ENCODE data around the gene PXMP2.

Gene PXMP2

GRCh38 chr12:132662901-132663755, 24.3 kb upstream of the PXMP2 start:
- Histone ChIP-seq H3K27me3 (ENCODE audit: control insufficient read depth, insufficient read depth, low read length) (no peaks in the 10 kb centered on the region), H3K27ac (ENCODE audit: low read length) (no peak overlapping the region), H3K9ac (ENCODE audit: low read length) (no peak overlapping the region), H3K36me3 (ENCODE audit: control insufficient read depth, low read depth, low read length) (peaks cover 94% of the 10 kb centered on the region), H3K4me1 (ENCODE audit: control insufficient read depth, low read depth, low read length) (no peaks in the 10 kb centered on the region), H3K4me3 (ENCODE audit: low read length) (no peak overlapping the region), H3K9me3 (ENCODE audit: control insufficient read depth, low read depth, low read length) (no peaks in the 10 kb centered on the region)

- no peaks in the 10 kb centered on the region for H3K4me1 ChIP-seq (ENCODE audit: control insufficient read depth, low read depth, low read length)
- H3K4me3 ChIP-seq (ENCODE audit: low read length), result no peak overlapping the region
- H3K9ac ChIP-seq (ENCODE audit: low read length), result no peak overlapping the region
- H3K27ac ChIP-seq (ENCODE audit: low read length), result no peak overlapping the region
- no peaks in the 10 kb centered on the region for H3K9me3 ChIP-seq (ENCODE audit: control insufficient read depth, low read depth, low read length)
- peaks cover 94% of the 10 kb centered on the region for H3K36me3 ChIP-seq (ENCODE audit: control insufficient read depth, low read depth, low read length)
- no peaks in the 10 kb centered on the region for H3K27me3 ChIP-seq (ENCODE audit: control insufficient read depth, insufficient read depth, low read length)
Observed at GRCh38 chr12:132664206-132665148, 22.9 kb upstream of the PXMP2 start.

GRCh38 chr12:132665149-132665491, 22.3 kb upstream of the PXMP2 start:
- H3K4me1 ChIP-seq (ENCODE audit: control insufficient read depth, low read depth, low read length), result no peaks in the 10 kb centered on the region
- H3K27me3 ChIP-seq (ENCODE audit: control insufficient read depth, insufficient read depth, low read length), result no peaks in the 10 kb centered on the region
- H3K9me3 ChIP-seq (ENCODE audit: control insufficient read depth, low read depth, low read length), result no peaks in the 10 kb centered on the region
- H3K36me3 ChIP-seq (ENCODE audit: control insufficient read depth, low read depth, low read length), result peaks cover 96% of the 10 kb centered on the region
- H3K4me3 ChIP-seq (ENCODE audit: low read length), result no peak overlapping the region
- H3K9ac ChIP-seq (ENCODE audit: low read length), result no peak overlapping the region
- no peak overlapping the region for H3K27ac ChIP-seq (ENCODE audit: low read length)

- H3K9me3 ChIP-seq (ENCODE audit: control insufficient read depth, low read depth, low read length), result no peaks in the 10 kb centered on the region
- H3K4me1 ChIP-seq (ENCODE audit: control insufficient read depth, low read depth, low read length), result no peaks in the 10 kb centered on the region
- H3K27ac ChIP-seq (ENCODE audit: low read length), result no peak overlapping the region
- no peaks in the 10 kb centered on the region for H3K27me3 ChIP-seq (ENCODE audit: control insufficient read depth, insufficient read depth, low read length)
- H3K4me3 ChIP-seq (ENCODE audit: low read length), result no peak overlapping the region
- peaks cover 91% of the 10 kb centered on the region for H3K36me3 ChIP-seq (ENCODE audit: control insufficient read depth, low read depth, low read length)
- no peak overlapping the region for H3K9ac ChIP-seq (ENCODE audit: low read length)
Observed at GRCh38 chr12:132665794-132666193, 21.6 kb upstream of the PXMP2 start.

GRCh38 chr12:132668191-132669088, 18.9 kb upstream of the PXMP2 start:
- Histone ChIP-seq H3K27me3 (ENCODE audit: control insufficient read depth, insufficient read depth, low read length) (no peaks in the 10 kb centered on the region), H3K36me3 (ENCODE audit: control insufficient read depth, low read depth, low read length) (peaks cover 89% of the 10 kb centered on the region), H3K27ac (ENCODE audit: low read length) (no peak overlapping the region), H3K4me3 (ENCODE audit: low read length) (no peak overlapping the region), H3K9ac (ENCODE audit: low read length) (no peak overlapping the region), H3K4me1 (ENCODE audit: control insufficient read depth, low read depth, low read length) (no peaks in the 10 kb centered on the region), H3K9me3 (ENCODE audit: control insufficient read depth, low read depth, low read length) (no peaks in the 10 kb centered on the region)

GRCh38 chr12:132669166-132669879, 18.1 kb upstream of the PXMP2 start:
- Histone ChIP-seq H3K27me3 (ENCODE audit: control insufficient read depth, insufficient read depth, low read length) (no peaks in the 10 kb centered on the region), H3K4me1 (ENCODE audit: control insufficient read depth, low read depth, low read length) (no peaks in the 10 kb centered on the region), H3K27ac (ENCODE audit: low read length) (no peak overlapping the region), H3K9ac (ENCODE audit: low read length) (no peak overlapping the region), H3K36me3 (ENCODE audit: control insufficient read depth, low read depth, low read length) (peaks cover 84% of the 10 kb centered on the region), H3K9me3 (ENCODE audit: control insufficient read depth, low read depth, low read length) (no peaks in the 10 kb centered on the region), H3K4me3 (ENCODE audit: low read length) (no peak overlapping the region)

GRCh38 chr12:132672116-132672515, 15.3 kb upstream of the PXMP2 start:
- H3K9me3 ChIP-seq (ENCODE audit: control insufficient read depth, low read depth, low read length), result no peaks in the 10 kb centered on the region
- no peak overlapping the region for H3K9ac ChIP-seq (ENCODE audit: low read length)
- H3K36me3 ChIP-seq (ENCODE audit: control insufficient read depth, low read depth, low read length), result peaks cover 80% of the 10 kb centered on the region
- H3K27me3 ChIP-seq (ENCODE audit: control insufficient read depth, insufficient read depth, low read length), result no peaks in the 10 kb centered on the region
- no peak overlapping the region for H3K27ac ChIP-seq (ENCODE audit: low read length)
- H3K4me3 ChIP-seq (ENCODE audit: low read length), result no peak overlapping the region
- H3K4me1 ChIP-seq (ENCODE audit: control insufficient read depth, low read depth, low read length), result no peaks in the 10 kb centered on the region

GRCh38 chr12:132672678-132673077, 14.7 kb upstream of the PXMP2 start:
- Histone ChIP-seq H3K9ac (ENCODE audit: low read length) (no peak overlapping the region), H3K27ac (ENCODE audit: low read length) (no peak overlapping the region), H3K9me3 (ENCODE audit: control insufficient read depth, low read depth, low read length) (no peaks in the 10 kb centered on the region), H3K4me3 (ENCODE audit: low read length) (no peak overlapping the region), H3K36me3 (ENCODE audit: control insufficient read depth, low read depth, low read length) (peaks cover 80% of the 10 kb centered on the region), H3K4me1 (ENCODE audit: control insufficient read depth, low read depth, low read length) (no peaks in the 10 kb centered on the region), H3K27me3 (ENCODE audit: control insufficient read depth, insufficient read depth, low read length) (no peaks in the 10 kb centered on the region)

GRCh38 chr12:132673288-132674179, 13.9 kb upstream of the PXMP2 start:
- H3K27ac ChIP-seq (ENCODE audit: low read length), result no peak overlapping the region

GRCh38 chr12:132674561-132674960, 12.8 kb upstream of the PXMP2 start:
- Histone ChIP-seq H3K36me3 (ENCODE audit: control insufficient read depth, low read depth, low read length) (peaks cover 82% of the 10 kb centered on the region), H3K9ac (ENCODE audit: low read length) (no peak overlapping the region), H3K27ac (ENCODE audit: low read length) (no peak overlapping the region), H3K4me1 (ENCODE audit: control insufficient read depth, low read depth, low read length) (no peaks in the 10 kb centered on the region), H3K4me3 (ENCODE audit: low read length) (no peak overlapping the region), H3K27me3 (ENCODE audit: control insufficient read depth, insufficient read depth, low read length) (no peaks in the 10 kb centered on the region), H3K9me3 (ENCODE audit: control insufficient read depth, low read depth, low read length) (no peaks in the 10 kb centered on the region)

More at GRCh38 chr12:132673288-132674179, 13.9 kb upstream of the PXMP2 start:
- H3K36me3 ChIP-seq (ENCODE audit: control insufficient read depth, low read depth, low read length), result peaks cover 82% of the 10 kb centered on the region
- no peaks in the 10 kb centered on the region for H3K4me1 ChIP-seq (ENCODE audit: control insufficient read depth, low read depth, low read length)
- no peaks in the 10 kb centered on the region for H3K27me3 ChIP-seq (ENCODE audit: control insufficient read depth, insufficient read depth, low read length)
- no peak overlapping the region for H3K9ac ChIP-seq (ENCODE audit: low read length)
- H3K4me3 ChIP-seq (ENCODE audit: low read length), result no peak overlapping the region
- H3K9me3 ChIP-seq (ENCODE audit: control insufficient read depth, low read depth, low read length), result no peaks in the 10 kb centered on the region
